CD4-positive, alpha-beta T cell treated with Interleukin-17A for 4 hours (primary cell): ENCODE measurements around the gene IL7R.
A peak's percentile ranks its signal among the peaks of the same experiment; 100 is the strongest.
"Not testable (repeated sequence)": the region's sequence is repeated elsewhere in the genome, so short reads cannot be mapped to it uniquely, and the experiment has no call there.

Source experiments
- DNase-seq: peaks from one replicate; pipeline ENCODE4 v3.0.0-alpha.2; 2020; ENCODE audit warnings: mixed read lengths

Gene IL7R

DNA sequence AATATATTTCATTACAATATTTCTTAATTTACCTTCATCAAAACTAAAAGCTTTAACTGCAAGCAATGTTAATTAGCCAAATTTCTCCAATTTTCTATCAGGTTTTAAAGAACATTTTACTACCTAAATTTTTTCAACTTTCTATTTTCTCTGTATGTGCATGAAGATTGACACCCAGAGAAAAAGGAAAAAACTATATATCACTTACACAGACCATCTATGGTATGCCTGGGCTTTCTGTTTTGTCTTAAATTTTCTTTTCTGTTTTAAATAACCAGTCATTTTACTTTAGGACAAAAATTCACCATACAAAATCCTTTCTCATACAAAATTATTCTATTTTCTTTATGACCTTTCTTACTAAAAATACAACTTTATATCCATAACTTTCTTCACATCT lies 13.8 kb upstream of the IL7R start:
- DNase-seq: no peak

GRCh38 chr5:35845508-35845907 lies 11.2 kb upstream of the IL7R start:
- DNase-seq: not testable (repeated sequence)

GRCh38 chr5:35847491-35847890 lies 9.2 kb upstream of the IL7R start:
- no peak for DNase-seq

- no peak for DNase-seq
Measured at GRCh38 chr5:35847961-35848360, 8.7 kb upstream of the IL7R start.

DNA sequence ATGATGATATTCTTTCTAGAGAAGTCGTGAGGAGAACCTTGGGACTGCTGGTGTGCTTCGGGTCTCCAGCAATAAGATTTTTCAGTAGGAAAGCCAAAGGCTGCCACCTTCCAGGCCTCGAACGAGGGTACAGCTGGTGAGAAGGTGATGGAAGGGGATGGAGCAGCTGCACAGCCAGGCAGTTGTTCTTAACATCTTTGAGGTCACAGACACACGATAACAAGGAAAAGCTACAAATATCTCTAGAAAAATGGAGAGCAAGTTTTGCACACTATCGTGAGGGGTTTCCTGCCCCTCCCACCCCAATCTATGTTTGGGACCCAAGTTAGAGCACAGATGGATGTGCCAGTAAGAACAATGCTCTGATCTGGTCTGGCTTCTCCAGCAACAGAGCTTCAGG lies 6.8 kb upstream of the IL7R start:
- no peak for DNase-seq

DNA sequence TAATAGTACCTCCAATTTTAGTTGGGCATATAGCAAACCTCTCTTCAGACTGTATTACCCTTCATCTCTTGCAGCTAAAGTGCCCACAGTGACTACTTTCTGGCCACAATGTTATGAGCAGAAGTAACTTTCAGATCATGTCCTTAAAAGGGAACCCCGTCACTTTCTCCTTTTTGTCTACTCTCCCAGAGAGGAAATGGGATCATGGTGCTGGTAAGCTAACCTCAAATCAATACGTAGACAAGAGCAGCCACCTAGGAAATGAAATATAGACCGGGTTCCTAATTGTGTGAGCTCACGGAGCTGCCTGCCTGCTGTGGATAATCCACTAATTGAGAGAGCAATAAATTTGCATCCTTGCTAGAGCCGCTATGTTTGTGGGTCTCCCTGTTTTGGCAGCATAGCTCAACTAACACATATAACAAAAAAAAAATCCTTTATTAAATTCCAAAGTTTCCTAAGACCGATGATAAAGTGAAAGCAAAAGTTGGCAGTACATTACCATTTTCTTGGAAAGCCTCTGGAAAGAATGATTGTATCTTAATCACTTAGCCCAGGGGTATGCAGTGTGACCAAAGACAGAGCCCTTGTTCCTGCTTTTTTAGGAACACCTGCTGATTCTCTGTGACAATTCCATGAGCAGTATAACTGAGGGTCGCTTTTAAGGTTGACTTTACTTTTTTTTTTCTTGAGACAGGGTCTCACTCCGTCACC lies 5.6 kb upstream of the IL7R start:
- DNase-seq: no peak

DNA sequence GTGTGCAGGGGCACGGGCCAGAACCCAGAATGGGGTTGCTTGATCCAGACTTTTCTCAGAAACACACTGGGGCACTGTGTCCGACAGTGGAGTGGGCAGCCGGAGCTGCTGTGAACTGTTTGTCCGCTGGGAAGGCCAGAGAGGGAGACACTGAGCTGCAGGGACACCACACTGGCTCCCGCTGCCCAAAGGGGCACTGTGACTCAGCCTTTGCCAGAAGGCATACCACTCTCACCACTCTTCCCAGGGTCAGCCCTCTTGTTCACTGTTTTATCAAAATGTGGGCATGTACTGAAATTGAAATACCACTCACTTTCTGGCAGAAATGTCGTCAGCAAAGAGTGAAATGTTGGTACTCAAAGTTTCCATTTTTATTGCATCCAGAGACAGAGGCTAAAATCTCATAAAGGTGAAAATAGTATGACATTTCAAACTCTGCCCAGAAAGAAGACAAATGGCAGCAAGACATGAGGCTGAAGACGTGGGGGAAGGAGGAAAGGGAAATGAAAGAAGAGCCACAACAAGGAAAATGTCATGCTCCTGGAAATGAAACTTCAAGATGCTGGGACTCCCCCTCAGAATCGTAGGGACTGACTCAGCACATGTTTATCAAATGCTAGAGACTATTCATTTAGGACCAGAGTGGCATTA lies 4.5 kb upstream of the IL7R start:
- DNase-seq: peak; percentile 57

- no peak for DNase-seq
Measured at GRCh38 chr5:35852773-35853172, 3.9 kb upstream of the IL7R start.

GRCh38 chr5:35853631-35854030 lies 3.1 kb upstream of the IL7R start:
- DNase-seq: peak; percentile 76

- peak; percentile 75 for DNase-seq
Measured at GRCh38 chr5:35854248-35854647, 2.4 kb upstream of the IL7R start.

- DNase-seq: no peak
Measured at GRCh38 chr5:35855187-35855586, 1.5 kb upstream of the IL7R start.

GRCh38 chr5:35856186-35856764 lies 416 bp upstream of the IL7R start:
- DNase-seq: not testable (repeated sequence)

GRCh38 chr5:35857606-35858205 lies 1.0 kb downstream of the IL7R start:
- DNase-seq: no peak

- peak; percentile 46 for DNase-seq
Measured at GRCh38 chr5:35859101-35859661, 2.5 kb downstream of the IL7R start.

GRCh38 chr5:35860686-35861085 lies 4.0 kb downstream of the IL7R start:
- no peak for DNase-seq

DNA sequence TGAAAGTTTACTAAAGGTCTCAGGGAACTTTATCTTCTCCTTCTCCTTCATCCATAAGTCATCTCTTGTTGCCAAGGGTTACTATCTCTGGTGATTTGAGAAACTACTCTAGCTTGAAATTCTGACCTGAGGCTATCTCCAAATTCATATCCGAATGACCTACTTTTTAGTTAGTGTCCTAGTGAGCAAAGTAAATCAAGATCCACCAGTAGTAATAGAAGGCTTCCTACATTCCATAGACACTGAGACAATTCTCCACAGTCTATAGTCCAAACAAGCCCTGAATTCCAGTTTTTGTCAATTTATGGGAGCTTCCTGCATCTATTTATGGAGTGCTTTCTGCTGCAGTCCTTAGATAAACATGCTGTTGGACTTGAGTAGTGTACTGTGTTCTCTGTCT lies 5.0 kb downstream of the IL7R start:
- DNase-seq: no peak

DNA sequence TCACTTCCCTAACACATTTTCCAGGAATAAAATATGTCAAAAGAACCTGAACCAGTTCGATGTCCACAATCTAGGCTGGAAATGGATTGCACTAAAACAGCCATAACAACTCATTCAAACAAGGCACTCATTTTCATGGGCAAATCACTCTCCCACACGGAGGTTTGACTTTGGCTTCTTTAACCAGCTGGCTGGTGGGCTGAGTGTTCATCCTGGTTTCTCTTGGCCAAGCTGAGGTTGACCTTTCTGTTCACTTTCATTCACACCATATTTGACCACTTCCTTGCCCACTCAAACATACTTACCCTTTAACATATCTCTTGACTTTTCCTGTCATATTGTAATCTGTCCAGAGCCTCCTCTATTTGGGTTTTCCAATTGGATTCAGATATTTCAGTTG lies 5.4 kb downstream of the IL7R start:
- DNase-seq: no peak

DNA sequence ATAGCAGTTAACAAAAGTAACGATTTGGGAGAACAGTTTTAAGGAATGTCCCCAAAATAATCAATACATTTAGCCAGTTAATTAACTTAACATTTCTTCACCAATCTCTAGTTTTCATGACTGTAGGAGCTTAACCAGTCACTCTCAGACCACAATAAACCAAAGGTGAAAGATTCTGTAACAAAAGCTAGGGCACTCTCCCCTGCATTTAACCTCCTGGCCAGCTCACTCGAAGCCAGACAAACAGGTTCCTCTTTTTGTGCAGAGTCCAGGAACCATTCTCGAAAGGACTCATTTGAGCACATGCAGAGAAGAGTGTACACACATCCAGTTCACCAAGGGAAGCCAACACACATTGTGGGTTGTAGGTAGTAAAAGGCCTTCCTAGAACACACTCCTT lies 6.5 kb downstream of the IL7R start:
- DNase-seq: peak; percentile 32

DNA sequence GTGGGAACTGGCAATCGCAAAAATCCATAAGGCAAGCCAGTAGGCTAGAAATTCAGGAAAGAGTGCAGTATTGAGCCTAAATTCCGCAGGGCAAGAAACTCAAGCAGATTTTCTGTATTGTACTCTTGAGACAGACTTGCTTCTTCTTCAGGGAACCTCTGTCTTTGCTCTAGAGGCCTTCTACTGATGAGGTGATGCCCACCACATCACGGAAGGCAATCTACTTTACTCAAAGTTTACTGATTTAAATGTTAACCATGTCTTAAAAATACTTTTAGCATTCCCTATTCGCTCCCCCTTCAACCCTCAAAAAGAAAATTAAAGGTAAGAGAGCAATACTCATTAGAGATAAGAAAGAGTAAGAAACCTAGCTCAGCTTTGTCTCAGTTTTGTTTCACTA lies 11.3 kb downstream of the IL7R start:
- DNase-seq: no peak

GRCh38 chr5:35869685-35870277 lies 13.1 kb downstream of the IL7R start:
- DNase-seq: no peak

DNA sequence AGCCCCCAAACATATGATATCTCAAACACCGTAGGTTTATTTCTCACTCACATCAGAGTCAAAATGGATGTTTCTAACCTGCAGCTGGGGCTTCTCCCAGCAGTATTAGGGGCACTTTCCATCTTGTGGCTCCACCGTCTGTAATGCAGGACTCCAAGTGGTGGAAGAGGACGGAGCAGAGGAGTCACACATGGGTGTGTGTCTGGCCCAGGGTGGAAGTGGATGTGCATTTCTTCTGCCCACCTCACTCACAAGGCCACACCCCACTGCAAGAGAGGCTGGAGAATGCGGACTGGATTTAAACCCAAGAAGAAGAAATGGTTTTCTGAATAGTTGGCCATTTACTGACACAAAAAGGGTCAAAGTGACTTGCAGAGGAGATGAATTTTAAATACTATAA lies 13.9 kb downstream of the IL7R start:
- DNase-seq: no peak

DNA sequence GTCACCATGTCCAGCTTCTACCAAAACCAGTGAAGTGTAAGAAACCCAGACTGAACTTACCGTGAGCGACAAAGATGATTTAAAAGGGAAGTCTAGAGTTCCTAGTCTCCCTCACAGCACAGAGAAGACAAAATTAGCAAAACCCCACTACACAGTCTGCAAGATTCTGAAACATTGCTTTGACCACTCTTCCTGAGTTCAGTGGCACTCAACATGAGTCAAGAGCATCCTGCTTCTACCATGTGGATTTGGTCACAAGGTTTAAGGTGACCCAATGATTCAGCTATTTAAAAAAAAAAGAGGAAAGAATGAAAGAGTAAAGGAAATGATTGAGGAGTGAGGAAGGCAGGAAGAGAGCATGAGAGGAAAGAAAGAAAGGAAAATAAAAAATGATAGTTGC lies 19.8 kb downstream of the IL7R start:
- no peak for DNase-seq

DNA sequence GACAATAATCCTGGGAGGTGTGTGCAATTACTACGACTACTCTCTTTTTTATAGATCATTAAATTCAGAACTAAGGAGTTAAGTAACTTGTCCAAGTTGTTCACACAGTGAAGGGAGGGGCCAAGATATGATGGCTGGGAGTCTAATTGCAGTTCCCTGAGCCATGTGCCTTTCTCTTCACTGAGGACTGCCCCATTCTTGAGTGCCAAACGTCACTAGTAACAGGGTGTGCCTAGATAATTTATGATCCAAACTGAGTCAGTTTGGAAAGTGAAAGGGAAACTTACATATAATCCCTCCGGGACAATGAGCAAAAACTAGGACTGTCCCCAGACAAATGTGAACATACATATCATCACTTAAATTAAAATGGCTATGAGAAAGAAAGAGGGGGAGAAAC lies 20.2 kb downstream of the IL7R start:
- DNase-seq: no peak
